GM23338 (cell line): Measurements from ENCODE around the gene C1orf198. TPM values are rescaled to one million over a fixed set of nuclear protein-coding genes. Genes with fewer than 3 reads are reported as not detected.

Experiments
- ATAC-seq: fragments of 200-7000 bp; cut with Tn5 transposase; 3 replicates; pipeline ENCODE4 v1.9.1; 2020
- DNase-seq: peaks from one replicate; pipeline ENCODE4 v3.0.0-alpha.2; 2015; ENCODE audit warnings: low spot score
- H2AFZ ChIP-seq: fragments of 200-600 bp; sonication (generic); 2 replicates; pipeline ENCODE4 v1.8.0; 2016; ENCODE audit warnings: antibody characterized with exemption, mild to moderate bottlenecking, moderate library complexity
- H3F3A ChIP-seq: fragments of 200-600 bp; sonication (generic); replicated peaks from 2 replicates; pipeline ENCODE4 v1.8.0; 2017; ENCODE audit warnings: antibody characterized with exemption, mixed run types, low read depth
- H3K27ac ChIP-seq: fragments of 200-600 bp; sonication (generic); 2 replicates; pipeline ENCODE4 v1.6.1; 2016; ENCODE audit warnings: low read depth
- H3K27me3 ChIP-seq: fragments of 200-600 bp; sonication (generic); 2 replicates; pipeline ENCODE4 v1.8.0; 2016; ENCODE audit warnings: mild to moderate bottlenecking, mixed run types, moderate library complexity; ENCODE audit not compliant: insufficient read depth
- H3K36me3 ChIP-seq: fragments of 200-600 bp; sonication (generic); 2 replicates; pipeline ENCODE4 v1.8.0; 2016; ENCODE audit warnings: mild to moderate bottlenecking; ENCODE audit not compliant: insufficient read depth
- H3K4me1 ChIP-seq: fragments of 200-600 bp; sonication (generic); 2 replicates; pipeline ENCODE4 v1.8.0; 2016; ENCODE audit warnings: mild to moderate bottlenecking, moderate library complexity; ENCODE audit not compliant: insufficient read depth
- H3K4me2 ChIP-seq: fragments of 200-600 bp; sonication (generic); 2 replicates; pipeline ENCODE4 v1.7.1; 2017; ENCODE audit warnings: mixed run types
- H3K4me3 ChIP-seq: fragments of 200-600 bp; sonication (generic); 2 replicates; pipeline ENCODE4 v1.6.1; 2016; ENCODE audit warnings: mixed run types
- H3K79me2 ChIP-seq: fragments of 200-600 bp; sonication (generic); replicated peaks from 2 replicates; pipeline ENCODE4 v1.8.0; 2017; ENCODE audit warnings: mild to moderate bottlenecking; ENCODE audit not compliant: insufficient read depth
- H3K9me2 ChIP-seq: fragments of 200-600 bp; sonication (generic); 2 replicates; pipeline ENCODE4 v1.8.0; 2017; ENCODE audit not compliant: insufficient read depth
- H4K20me1 ChIP-seq: fragments of 200-600 bp; sonication (generic); replicated peaks from 2 replicates; pipeline ENCODE4 v1.8.0; 2017; ENCODE audit warnings: mild to moderate bottlenecking; ENCODE audit not compliant: insufficient read depth
- H3K27ac Mint-ChIP-seq: 2 replicates; pipeline ENCODE4 v1.8.0; 2020; ENCODE audit warnings: inconsistent platforms, mild to moderate bottlenecking, moderate library complexity, mixed read lengths
- H3K27me3 Mint-ChIP-seq: 3 replicates; pipeline ENCODE4 v1.8.0; 2022; ENCODE audit warnings: low read depth, mild to moderate bottlenecking, moderate library complexity, mixed read lengths, inconsistent platforms; ENCODE audit not compliant: insufficient read depth, poor library complexity
- H3K36me3 Mint-ChIP-seq: 3 replicates; pipeline ENCODE4 v1.8.0; 2021; ENCODE audit warnings: low read depth, mild to moderate bottlenecking, inconsistent platforms, moderate library complexity, mixed read lengths
- H3K4me1 Mint-ChIP-seq: 3 replicates; pipeline ENCODE4 v1.8.0; 2020; ENCODE audit warnings: mild to moderate bottlenecking, inconsistent platforms, mixed read lengths
- H3K4me3 Mint-ChIP-seq: 3 replicates; pipeline ENCODE4 v1.8.0; 2021; ENCODE audit warnings: moderate library complexity, mild to moderate bottlenecking, inconsistent platforms, mixed read lengths
- H3K9me3 Mint-ChIP-seq: 3 replicates; pipeline ENCODE4 v1.8.0; 2020; ENCODE audit warnings: moderate library complexity, mild to moderate bottlenecking, inconsistent platforms, mixed read lengths
- CREB1 ChIP-seq: fragments of 250-450 bp; sonication (Bioruptor Pico); IDR thresholded peaks from 2 replicates; pipeline ENCODE4 v1.5.0; 2020; ENCODE audit warnings: low read depth, mild to moderate bottlenecking, moderate library complexity
- CTCF ChIP-seq, 2 experiments: fragments of 200-600 bp in 1 of 2; sonication (generic) in 1 of 2; conservative IDR thresholded peaks; 2 replicates each; pipeline versions ENCODE4 v1.5.1 to v1.6.1; 2016 to 2017; ENCODE audit warnings: antibody characterized with exemption in 2 of 2, low read depth in 2 of 2, mild to moderate bottlenecking in 2 of 2, moderate library complexity in 1 of 2
- EZH2 ChIP-seq: fragments of 200-600 bp; sonication (generic); IDR thresholded peaks from one replicate; pipeline ENCODE4 v1.8.0; 2017; ENCODE audit warnings: antibody characterized with exemption, mild to moderate bottlenecking, low read depth; ENCODE audit not compliant: unreplicated experiment
- EZH2phosphoT487 ChIP-seq: fragments of 200-600 bp; sonication (generic); IDR thresholded peaks from one replicate; pipeline ENCODE4 v1.8.1; 2018; ENCODE audit warnings: antibody characterized with exemption; ENCODE audit not compliant: unreplicated experiment
- JUNB ChIP-seq: IDR thresholded peaks from one replicate; pipeline ENCODE4 v1.6.1; 2016; ENCODE audit warnings: antibody characterized with exemption; ENCODE audit not compliant: unreplicated experiment
- NANOG ChIP-seq: IDR thresholded peaks from 2 replicates; pipeline ENCODE4 v1.6.1; 2016; ENCODE audit warnings: antibody characterized with exemption, borderline replicate concordance
- ZNF114 ChIP-seq: fragments of 250-450 bp; sonication (Bioruptor Pico); IDR thresholded peaks from 2 replicates; pipeline ENCODE4 v1.5.0; 2020; ENCODE audit warnings: mild to moderate bottlenecking, moderate library complexity
- polyA plus RNA-seq: library from polyadenylated mRNA; unstranded; fragments of >200 nt; fragmentation: Nextera tagmentation; extraction: Ambion mirVana; gene quantifications from 2 replicates; pipeline ENCODE4 v1.2.1, GENCODE V29; 2016
- total RNA-seq: library from RNA; depleted of rRNA; stranded (reverse); fragments of >200 nt; shearing (Covaris generic); gene quantifications from 2 replicates; pipeline ENCODE4 v1.2.3, GENCODE V29; 2014
- TF ChIP-seq, protein P1 (sequence below): fragments of 250-450 bp; sonication (Bioruptor Pico); IDR thresholded peaks from 2 replicates; pipeline ENCODE4 v1.5.0; 2020; ENCODE audit warnings: mild to moderate bottlenecking, moderate library complexity

Gene C1orf198
- total and polyA plus RNA-seq, 2 experiments from 2014 or later = 14.9 to 46.6 TPM

DNA sequence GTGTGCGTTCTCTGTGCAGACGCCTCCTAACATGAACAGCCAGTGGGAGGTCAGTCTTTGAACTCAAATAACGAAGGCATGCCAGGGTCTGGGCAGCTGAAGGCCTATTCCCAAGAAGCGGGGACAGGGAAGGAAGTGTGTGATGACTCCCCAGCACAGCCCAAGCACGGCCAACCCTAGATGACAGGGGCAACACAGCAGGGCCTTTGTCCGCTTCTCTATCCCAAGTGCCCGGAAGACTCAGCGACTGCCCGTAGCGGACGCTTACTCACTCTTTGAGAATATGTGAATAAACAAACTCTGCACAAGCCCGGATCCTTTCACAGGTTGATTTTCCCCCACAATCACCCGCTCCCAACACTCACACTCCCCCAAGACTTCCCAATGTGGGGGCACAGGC lies 11.2 kb downstream of the C1orf198 start:
- no peaks in the 10 kb centered on the region for H3K27me3 ChIP-seq
- Mint-ChIP-seq H3K36me3 (peaks cover 43% of the 10 kb centered on the region), H3K27me3 (peaks cover 5% of the 10 kb centered on the region), H3K27ac (peak overlapping the region; percentile 47), H3K4me1 (peaks cover 45% of the 10 kb centered on the region), H3K4me3 (no peak overlapping the region), H3K9me3 (peaks cover 5% of the 10 kb centered on the region; the same call in 2 of the 3 replicates)
- H4K20me1 ChIP-seq = peaks cover 32% of the 10 kb centered on the region; the same call in 1 of the 2 replicates
- H2AFZ ChIP-seq = no peak overlapping the region
- DNase-seq (no peak), ATAC-seq (no peak)
- no peak overlapping the region for H3K27ac ChIP-seq
- no peak overlapping the region for H3K4me2 ChIP-seq
- peaks cover 8% of the 10 kb centered on the region; the same call in 1 of the 2 replicates for H3K36me3 ChIP-seq
- H3K9me2 ChIP-seq = peaks cover 3% of the 10 kb centered on the region; the same call in 1 of the 2 replicates
- H3K79me2 ChIP-seq = peaks cover 67% of the 10 kb centered on the region
- H3K4me1 ChIP-seq = peaks cover 15% of the 10 kb centered on the region; the same call in 1 of the 2 replicates
- no peaks in the 10 kb centered on the region for H3F3A ChIP-seq
- no peak overlapping the region for H3K4me3 ChIP-seq
- TF ChIP-seq CREB1 = no peak
- TF ChIP-seq JUNB = no peak
- no peak for TF ChIP-seq NANOG
- no peak for TF ChIP-seq EZH2
- TF ChIP-seq CTCF (conservative IDR thresholded peaks at IDR 0.05; ENCODE audit: low read depth in 2 of 2) = no peak
- TF ChIP-seq, protein P1, sequence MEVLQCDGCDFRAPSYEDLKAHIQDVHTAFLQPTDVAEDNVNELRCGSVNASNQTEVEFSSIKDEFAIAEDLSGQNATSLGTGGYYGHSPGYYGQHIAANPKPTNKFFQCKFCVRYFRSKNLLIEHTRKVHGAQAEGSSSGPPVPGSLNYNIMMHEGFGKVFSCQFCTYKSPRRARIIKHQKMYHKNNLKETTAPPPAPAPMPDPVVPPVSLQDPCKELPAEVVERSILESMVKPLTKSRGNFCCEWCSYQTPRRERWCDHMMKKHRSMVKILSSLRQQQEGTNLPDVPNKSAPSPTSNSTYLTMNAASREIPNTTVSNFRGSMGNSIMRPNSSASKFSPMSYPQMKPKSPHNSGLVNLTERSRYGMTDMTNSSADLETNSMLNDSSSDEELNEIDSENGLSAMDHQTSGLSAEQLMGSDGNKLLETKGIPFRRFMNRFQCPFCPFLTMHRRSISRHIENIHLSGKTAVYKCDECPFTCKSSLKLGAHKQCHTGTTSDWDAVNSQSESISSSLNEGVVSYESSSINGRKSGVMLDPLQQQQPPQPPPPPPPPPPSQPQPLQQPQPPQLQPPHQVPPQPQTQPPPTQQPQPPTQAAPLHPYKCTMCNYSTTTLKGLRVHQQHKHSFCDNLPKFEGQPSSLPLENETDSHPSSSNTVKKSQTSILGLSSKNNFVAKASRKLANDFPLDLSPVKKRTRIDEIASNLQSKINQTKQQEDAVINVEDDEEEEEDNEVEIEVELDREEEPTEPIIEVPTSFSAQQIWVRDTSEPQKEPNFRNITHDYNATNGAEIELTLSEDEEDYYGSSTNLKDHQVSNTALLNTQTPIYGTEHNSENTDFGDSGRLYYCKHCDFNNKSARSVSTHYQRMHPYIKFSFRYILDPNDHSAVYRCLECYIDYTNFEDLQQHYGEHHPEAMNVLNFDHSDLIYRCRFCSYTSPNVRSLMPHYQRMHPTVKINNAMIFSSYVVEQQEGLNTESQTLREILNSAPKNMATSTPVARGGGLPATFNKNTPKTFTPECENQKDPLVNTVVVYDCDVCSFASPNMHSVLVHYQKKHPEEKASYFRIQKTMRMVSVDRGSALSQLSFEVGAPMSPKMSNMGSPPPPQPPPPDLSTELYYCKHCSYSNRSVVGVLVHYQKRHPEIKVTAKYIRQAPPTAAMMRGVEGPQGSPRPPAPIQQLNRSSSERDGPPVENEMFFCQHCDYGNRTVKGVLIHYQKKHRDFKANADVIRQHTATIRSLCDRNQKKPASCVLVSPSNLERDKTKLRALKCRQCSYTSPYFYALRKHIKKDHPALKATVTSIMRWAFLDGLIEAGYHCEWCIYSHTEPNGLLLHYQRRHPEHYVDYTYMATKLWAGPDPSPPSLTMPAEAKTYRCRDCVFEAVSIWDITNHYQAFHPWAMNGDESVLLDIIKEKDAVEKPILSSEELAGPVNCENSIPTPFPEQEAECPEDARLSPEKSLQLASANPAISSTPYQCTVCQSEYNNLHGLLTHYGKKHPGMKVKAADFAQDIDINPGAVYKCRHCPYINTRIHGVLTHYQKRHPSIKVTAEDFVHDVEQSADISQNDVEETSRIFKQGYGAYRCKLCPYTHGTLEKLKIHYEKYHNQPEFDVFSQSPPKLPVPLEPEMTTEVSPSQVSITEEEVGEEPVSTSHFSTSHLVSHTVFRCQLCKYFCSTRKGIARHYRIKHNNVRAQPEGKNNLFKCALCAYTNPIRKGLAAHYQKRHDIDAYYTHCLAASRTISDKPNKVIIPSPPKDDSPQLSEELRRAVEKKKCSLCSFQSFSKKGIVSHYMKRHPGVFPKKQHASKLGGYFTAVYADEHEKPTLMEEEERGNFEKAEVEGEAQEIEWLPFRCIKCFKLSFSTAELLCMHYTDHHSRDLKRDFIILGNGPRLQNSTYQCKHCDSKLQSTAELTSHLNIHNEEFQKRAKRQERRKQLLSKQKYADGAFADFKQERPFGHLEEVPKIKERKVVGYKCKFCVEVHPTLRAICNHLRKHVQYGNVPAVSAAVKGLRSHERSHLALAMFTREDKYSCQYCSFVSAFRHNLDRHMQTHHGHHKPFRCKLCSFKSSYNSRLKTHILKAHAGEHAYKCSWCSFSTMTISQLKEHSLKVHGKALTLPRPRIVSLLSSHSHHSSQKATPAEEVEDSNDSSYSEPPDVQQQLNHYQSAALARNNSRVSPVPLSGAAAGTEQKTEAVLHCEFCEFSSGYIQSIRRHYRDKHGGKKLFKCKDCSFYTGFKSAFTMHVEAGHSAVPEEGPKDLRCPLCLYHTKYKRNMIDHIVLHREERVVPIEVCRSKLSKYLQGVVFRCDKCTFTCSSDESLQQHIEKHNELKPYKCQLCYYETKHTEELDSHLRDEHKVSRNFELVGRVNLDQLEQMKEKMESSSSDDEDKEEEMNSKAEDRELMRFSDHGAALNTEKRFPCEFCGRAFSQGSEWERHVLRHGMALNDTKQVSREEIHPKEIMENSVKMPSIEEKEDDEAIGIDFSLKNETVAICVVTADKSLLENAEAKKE = no peak
- TF ChIP-seq EZH2phosphoT487 = no peak
- no peak for TF ChIP-seq ZNF114 (CRISPR knock-in tag)
